ENCODE measurements around the gene NBEAL1.
"Not testable (repeated sequence)": the region's sequence is repeated elsewhere in the genome, so short reads cannot be mapped to it uniquely, and the experiment has no call there.

- TF ChIP-seq, protein P1, sequence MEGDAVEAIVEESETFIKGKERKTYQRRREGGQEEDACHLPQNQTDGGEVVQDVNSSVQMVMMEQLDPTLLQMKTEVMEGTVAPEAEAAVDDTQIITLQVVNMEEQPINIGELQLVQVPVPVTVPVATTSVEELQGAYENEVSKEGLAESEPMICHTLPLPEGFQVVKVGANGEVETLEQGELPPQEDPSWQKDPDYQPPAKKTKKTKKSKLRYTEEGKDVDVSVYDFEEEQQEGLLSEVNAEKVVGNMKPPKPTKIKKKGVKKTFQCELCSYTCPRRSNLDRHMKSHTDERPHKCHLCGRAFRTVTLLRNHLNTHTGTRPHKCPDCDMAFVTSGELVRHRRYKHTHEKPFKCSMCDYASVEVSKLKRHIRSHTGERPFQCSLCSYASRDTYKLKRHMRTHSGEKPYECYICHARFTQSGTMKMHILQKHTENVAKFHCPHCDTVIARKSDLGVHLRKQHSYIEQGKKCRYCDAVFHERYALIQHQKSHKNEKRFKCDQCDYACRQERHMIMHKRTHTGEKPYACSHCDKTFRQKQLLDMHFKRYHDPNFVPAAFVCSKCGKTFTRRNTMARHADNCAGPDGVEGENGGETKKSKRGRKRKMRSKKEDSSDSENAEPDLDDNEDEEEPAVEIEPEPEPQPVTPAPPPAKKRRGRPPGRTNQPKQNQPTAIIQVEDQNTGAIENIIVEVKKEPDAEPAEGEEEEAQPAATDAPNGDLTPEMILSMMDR (IDR thresholded peaks at IDR 0.05) = not testable (repeated sequence)
- not testable (repeated sequence) for TF ChIP-seq EP300 (IDR thresholded peaks at IDR 0.05); POLR2A (IDR thresholded peaks at IDR 0.05; ENCODE audit: low read depth)
Measured at GRCh38 chr2:203162722-203163121, 148.0 kb downstream of the NBEAL1 start.
